ENCODE results near the gene SHISA9. TPM values are rescaled to one million over a fixed set of nuclear protein-coding genes. Genes with fewer than 3 reads are reported as not detected.

SHISA9 gene
- polyA plus RNA-seq, 3 donors: 0.01 TPM; not detected in 2

- intact Hi-C loops (cut with micrococcal nuclease): no loop called here
- Histone ChIP-seq H3K36me3 (replicated peaks in 1 of 2; ENCODE audit: control insufficient read depth in 1 of 2, insufficient read depth in 2 of 2, low read length in 2 of 2) (no peaks in the 10 kb centered on the region), H3K9me3 (replicated peaks in 1 of 2; ENCODE audit: control insufficient read depth in 1 of 2, insufficient read depth in 1 of 2, low read length in 2 of 2) (peaks cover 0 to 3% of the 10 kb centered on the region in 2 donors), H3K4me3 (replicated peaks in 1 of 3; ENCODE audit: low read depth in 2 of 3, low read length in 3 of 3) (no peak overlapping the region), H2AFZ (ENCODE audit: insufficient read depth, low read depth, low read length, poor library complexity, severe bottlenecking) (no peak overlapping the region), H3K79me2 (ENCODE audit: insufficient read depth, low read length) (no peaks in the 10 kb centered on the region), H3K27ac (ENCODE audit: low read depth in 1 of 2, low read length in 2 of 2) (no peak overlapping the region), H3K4me2 (replicated peaks; ENCODE audit: extremely low read depth, low read length, poor library complexity, severe bottlenecking) (no peak overlapping the region), H3K4me1 (ENCODE audit: control insufficient read depth in 1 of 2, insufficient read depth in 2 of 2, low read length in 2 of 2) (no peaks in the 10 kb centered on the region), H3K9ac (ENCODE audit: insufficient read depth, low read length, poor library complexity, severe bottlenecking) (no peak overlapping the region), H3K27me3 (ENCODE audit: control insufficient read depth in 2 of 2, insufficient read depth in 2 of 2, low read length in 2 of 2) (no peaks in the 10 kb centered on the region), H4K20me1 (ENCODE audit: insufficient read depth, low read length) (no peaks in the 10 kb centered on the region)
- Mint-ChIP-seq H3K27me3 (ENCODE audit: low read depth in 3 of 3) (peaks cover 0 to 6% (median 0%) of the 10 kb centered on the region in 3 donors), H3K4me1 (no peaks in the 10 kb centered on the region), H3K36me3 (no peaks in the 10 kb centered on the region), H3K9me3 (peaks cover 0 to 16% (median 3%) of the 10 kb centered on the region in 7 donors), H3K27ac (no peak overlapping the region), H3K4me3 (no peak overlapping the region)
- WGBS (ENCODE audit: insufficient coverage): no CpG with 5 or more reads among the region's 1 CpG
- TF ChIP-seq CTCF (IDR thresholded peaks at IDR 0.05): no peak
- no peak for DNase-seq
These were observed 369.2 kb downstream of the SHISA9 start for GRCh38 chr16:13270602-13271001.

- no peaks in the 10 kb centered on the region for H3K27me3 ChIP-seq (ENCODE audit: control insufficient read depth in 2 of 2, insufficient read depth in 2 of 2, low read length in 2 of 2)
- peaks cover 0 to 9% (median 2%) of the 10 kb centered on the region in 7 donors for H3K9me3 Mint-ChIP-seq
- H3K36me3 ChIP-seq (replicated peaks in 1 of 2; ENCODE audit: control insufficient read depth in 1 of 2, insufficient read depth in 2 of 2, low read length in 2 of 2): no peaks in the 10 kb centered on the region
- no peak overlapping the region for H3K4me3 Mint-ChIP-seq
- H3K36me3 Mint-ChIP-seq: no peaks in the 10 kb centered on the region
- H3K27me3 Mint-ChIP-seq (ENCODE audit: low read depth in 3 of 3): no peaks in the 10 kb centered on the region
- H3K9me3 ChIP-seq (replicated peaks in 1 of 2; ENCODE audit: control insufficient read depth in 1 of 2, insufficient read depth in 1 of 2, low read length in 2 of 2): peaks cover 0 to 4% of the 10 kb centered on the region in 2 donors
- H3K27ac ChIP-seq (ENCODE audit: low read depth in 1 of 2, low read length in 2 of 2): no peak overlapping the region
- no peaks in the 10 kb centered on the region for H3K79me2 ChIP-seq (ENCODE audit: insufficient read depth, low read length)
- H3K4me1 ChIP-seq (ENCODE audit: control insufficient read depth in 1 of 2, insufficient read depth in 2 of 2, low read length in 2 of 2): no peaks in the 10 kb centered on the region
- H2AFZ ChIP-seq (ENCODE audit: insufficient read depth, low read depth, low read length, poor library complexity, severe bottlenecking): no peak overlapping the region
- intact Hi-C loops (cut with micrococcal nuclease): no loop called here
- H3K27ac Mint-ChIP-seq: no peak overlapping the region
- no peaks in the 10 kb centered on the region for H3K4me1 Mint-ChIP-seq
- H3K4me3 ChIP-seq (replicated peaks in 1 of 3; ENCODE audit: low read depth in 2 of 3, low read length in 3 of 3): no peak overlapping the region
- no peak overlapping the region for H3K4me2 ChIP-seq (replicated peaks; ENCODE audit: extremely low read depth, low read length, poor library complexity, severe bottlenecking)
- no peak for TF ChIP-seq CTCF (IDR thresholded peaks at IDR 0.05)
- DNase-seq: no peak
- no peaks in the 10 kb centered on the region for H4K20me1 ChIP-seq (ENCODE audit: insufficient read depth, low read length)
- H3K9ac ChIP-seq (ENCODE audit: insufficient read depth, low read length, poor library complexity, severe bottlenecking): no peak overlapping the region
These were observed 388.1 kb downstream of the SHISA9 start for GRCh38 chr16:13289515-13289914.

Other genes with a start within 250 kb of the SHISA9 start
- gene CPPED1, start 97.7 kb upstream of the SHISA9 start, polyA plus RNA-seq: 100 to 1,000 TPM; 100 to 292 (median 259) TPM

Data from CD14-positive monocyte (primary cell).